Left ventricle myocardium inferior (tissue), 1 donor: ENCODE data around the gene CIAO2B. TPM values are rescaled to one million over a fixed set of nuclear protein-coding genes. Genes with fewer than 3 reads are reported as not detected.

ENCODE experiments used
- DNase-seq: peaks from one replicate; pipeline ENCODE4 v3.0.0-alpha.2; 2020
- H3K27ac ChIP-seq: fragments of 200-600 bp; replicated peaks from 2 replicates; pipeline ENCODE4 v1.8.0; 2021
- H3K27me3 ChIP-seq: fragments of 200-600 bp; 2 replicates; pipeline ENCODE4 v1.8.0; 2021; ENCODE audit warnings: low read depth
- H3K36me3 ChIP-seq: fragments of 200-600 bp; 2 replicates; pipeline ENCODE4 v1.8.0; 2021
- H3K4me1 ChIP-seq: fragments of 200-600 bp; 2 replicates; pipeline ENCODE4 v1.8.0; 2021
- H3K4me3 ChIP-seq: fragments of 200-600 bp; 2 replicates; pipeline ENCODE4 v1.8.0; 2021; ENCODE audit warnings: mild to moderate bottlenecking, moderate library complexity
- H3K9me3 ChIP-seq: fragments of 200-600 bp; replicated peaks from 2 replicates; pipeline ENCODE4 v1.8.0; 2021
- intact Hi-C: fragments of 100-400 bp; cut with micrococcal nuclease; formaldehyde crosslinking; loops from one replicate; pipeline ENCODE4 v1.11.0; 2022
- long read RNA-seq: library from polyadenylated mRNA; unstranded; transcript quantifications from one replicate; pipeline ENCODE4 v2.0.0, GENCODE V29; 2021
- total RNA-seq: library from RNA; stranded (reverse); fragmentation: NEBNext Ultra II Directional; extraction: Animal tissue kit (Norgen Biotek cat#: 25700); gene quantifications from one replicate; pipeline ENCODE4 v1.2.1, GENCODE V29; 2021
- TF ChIP-seq, protein P1 (sequence below): fragments of 200-600 bp; IDR thresholded peaks from 2 replicates; pipeline ENCODE4 v1.8.0; 2021; ENCODE audit warnings: antibody characterized with exemption, mild to moderate bottlenecking, borderline replicate concordance
- donor health status: DM: no; HTN: yes; CAD: no; lungs with severe emphysema.

The CIAO2B gene
- total RNA-seq: 127 TPM
- long read RNA-seq, transcript CIAO2B-201 (5 exons, 676 nt): major isoform, 80 of 90 reads
- long read RNA-seq, partial matches to known transcripts: 4 of 90 reads
- long read RNA-seq, other reads (novel, unspliced or antisense): 3 of 90 reads

GRCh38 chr16:66934138-66934838 lies at the start of gene CIAO2B:
Gene CIAO2B (minus strand): TSS chr16:66934402. CDS start chr16:66934364, 38 bp downstream.
- H3K9me3 ChIP-seq: no peaks in the 10 kb centered on the region
- TF ChIP-seq, protein P1, sequence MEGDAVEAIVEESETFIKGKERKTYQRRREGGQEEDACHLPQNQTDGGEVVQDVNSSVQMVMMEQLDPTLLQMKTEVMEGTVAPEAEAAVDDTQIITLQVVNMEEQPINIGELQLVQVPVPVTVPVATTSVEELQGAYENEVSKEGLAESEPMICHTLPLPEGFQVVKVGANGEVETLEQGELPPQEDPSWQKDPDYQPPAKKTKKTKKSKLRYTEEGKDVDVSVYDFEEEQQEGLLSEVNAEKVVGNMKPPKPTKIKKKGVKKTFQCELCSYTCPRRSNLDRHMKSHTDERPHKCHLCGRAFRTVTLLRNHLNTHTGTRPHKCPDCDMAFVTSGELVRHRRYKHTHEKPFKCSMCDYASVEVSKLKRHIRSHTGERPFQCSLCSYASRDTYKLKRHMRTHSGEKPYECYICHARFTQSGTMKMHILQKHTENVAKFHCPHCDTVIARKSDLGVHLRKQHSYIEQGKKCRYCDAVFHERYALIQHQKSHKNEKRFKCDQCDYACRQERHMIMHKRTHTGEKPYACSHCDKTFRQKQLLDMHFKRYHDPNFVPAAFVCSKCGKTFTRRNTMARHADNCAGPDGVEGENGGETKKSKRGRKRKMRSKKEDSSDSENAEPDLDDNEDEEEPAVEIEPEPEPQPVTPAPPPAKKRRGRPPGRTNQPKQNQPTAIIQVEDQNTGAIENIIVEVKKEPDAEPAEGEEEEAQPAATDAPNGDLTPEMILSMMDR: no peak
- peak within 1 kb of the TSS; percentile 97 for H3K27ac ChIP-seq
- peak within 1 kb of the TSS; percentile 97 for H3K4me3 ChIP-seq
- H3K27me3 ChIP-seq: no peaks in the 10 kb centered on the region
- H3K4me1 ChIP-seq: peaks cover 79% of the 10 kb centered on the region
- H3K36me3 ChIP-seq: peaks cover 22% of the 10 kb centered on the region
- intact Hi-C loops: no loop called here
- peak; percentile 91 for DNase-seq

DNA sequence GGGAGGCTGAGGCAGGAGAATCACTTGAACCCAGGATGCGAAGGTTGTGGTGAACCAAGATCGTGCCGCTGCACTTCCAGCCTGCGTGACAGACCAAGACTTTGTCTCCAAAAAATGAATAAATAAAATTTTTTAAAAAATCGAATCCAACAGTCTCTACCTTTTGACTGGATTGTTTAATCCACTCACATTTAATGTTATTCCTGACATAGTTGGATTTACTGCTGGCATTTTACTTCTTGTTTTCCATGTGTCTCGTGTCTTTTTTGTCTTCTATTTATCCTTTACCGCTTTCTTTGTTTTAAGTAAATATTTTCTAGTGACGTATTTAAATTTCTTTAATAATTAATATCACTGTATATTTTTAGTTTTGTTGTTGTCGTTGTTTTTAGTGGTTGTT lies 48.8 kb upstream of the CIAO2B start:
- Histone ChIP-seq H3K9me3 (no peaks in the 10 kb centered on the region), H3K27me3 (no peaks in the 10 kb centered on the region), H3K4me1 (no peaks in the 10 kb centered on the region), H3K36me3 (no peaks in the 10 kb centered on the region), H3K27ac (no peak overlapping the region), H3K4me3 (no peak overlapping the region)
- intact Hi-C loops: no loop called here
- DNase-seq: no peak
- TF ChIP-seq, protein P1: no peak

- intact Hi-C loops: loop anchor here (5.0 kb wide), 1 partner anchor 173 kb away; the partner anchor contains the start of gene B3GNT9
- no peak overlapping the region for H3K4me3 ChIP-seq
- H3K27ac ChIP-seq: no peak overlapping the region
- H3K27me3 ChIP-seq: peaks cover 7% of the 10 kb centered on the region
- TF ChIP-seq, protein P1: no peak
- H3K36me3 ChIP-seq: no peaks in the 10 kb centered on the region
- DNase-seq: peak; percentile 48
- H3K9me3 ChIP-seq: no peaks in the 10 kb centered on the region
- H3K4me1 ChIP-seq: no peaks in the 10 kb centered on the region
Measured at GRCh38 chr16:66979011-66979717, 45.0 kb upstream of the CIAO2B start.

- no peaks in the 10 kb centered on the region for H3K9me3 ChIP-seq
- H3K27me3 ChIP-seq: peaks cover 8% of the 10 kb centered on the region
- TF ChIP-seq, protein P1: peak; percentile 98
- H3K36me3 ChIP-seq: no peaks in the 10 kb centered on the region
- peak; percentile 87 for DNase-seq
- intact Hi-C loops: loop anchor here (5.0 kb wide), 1 partner anchor 175 kb away; the partner anchor contains the start of gene B3GNT9
- no peak overlapping the region for H3K4me3 ChIP-seq
- no peaks in the 10 kb centered on the region for H3K4me1 ChIP-seq
- H3K27ac ChIP-seq: no peak overlapping the region
Measured at GRCh38 chr16:66977341-66978113, 43.3 kb upstream of the CIAO2B start.

- Histone ChIP-seq H3K36me3 (no peaks in the 10 kb centered on the region), H3K27me3 (peaks cover 8% of the 10 kb centered on the region), H3K9me3 (no peaks in the 10 kb centered on the region), H3K4me3 (no peak overlapping the region), H3K4me1 (no peaks in the 10 kb centered on the region), H3K27ac (no peak overlapping the region)
- no peak for DNase-seq
- intact Hi-C loops: loop anchor here (5.0 kb wide), 1 partner anchor 176 kb away; the partner anchor contains the start of gene B3GNT9
- TF ChIP-seq, protein P1: no peak
Measured at GRCh38 chr16:66976746-66977145, 42.5 kb upstream of the CIAO2B start.
